GM12874 (cell line): ENCODE results near the gene DMXL1.

Source experiments
- CTCF ChIP-seq: IDR thresholded peaks from 2 replicates; pipeline ENCODE4 v1.5.1; 2011; ENCODE audit warnings: low read depth, mild to moderate bottlenecking, control low read depth, low read length, moderate library complexity; ENCODE audit not compliant: insufficient read depth

The DMXL1 gene

GRCh38 chr5:119079318-119079921 lies 8.5 kb downstream of the DMXL1 start:
- TF ChIP-seq CTCF, result no peak

- TF ChIP-seq CTCF, result no peak
Observed at GRCh38 chr5:119080936-119081335, 10.0 kb downstream of the DMXL1 start.

GRCh38 chr5:119082691-119083090 lies 11.8 kb downstream of the DMXL1 start:
- no peak for TF ChIP-seq CTCF

- TF ChIP-seq CTCF, result no peak
Observed at GRCh38 chr5:119083679-119084078, 12.8 kb downstream of the DMXL1 start.

- TF ChIP-seq CTCF, result no peak
Observed at GRCh38 chr5:119088438-119088837, 17.6 kb downstream of the DMXL1 start.

GRCh38 chr5:119095611-119096010 lies 24.7 kb downstream of the DMXL1 start:
- TF ChIP-seq CTCF, result no peak

- no peak for TF ChIP-seq CTCF
Observed at GRCh38 chr5:119105971-119106370, 35.1 kb downstream of the DMXL1 start.
